Smooth muscle cell (in vitro differentiated cells): ENCODE data around the gene OR2A5. TPM values are rescaled to one million over a fixed set of nuclear protein-coding genes. Genes with fewer than 3 reads are reported as not detected.

Source experiments
- DNase-seq: peaks from one replicate; lab custom pipeline; 2025; ENCODE audit not compliant: unreplicated experiment; lab: John Stamatoyannopoulos, UW
- H2AFZ ChIP-seq: fragments of 200-600 bp; sonication (generic); 2 replicates; pipeline ENCODE4 v1.6.0; 2016; ENCODE audit warnings: antibody characterized with exemption, low read depth, mild to moderate bottlenecking
- H3F3A ChIP-seq: fragments of 200-600 bp; sonication (generic); 2 replicates; pipeline ENCODE4 v1.6.0; 2017; ENCODE audit warnings: antibody characterized with exemption, low read depth
- H3K27ac ChIP-seq: fragments of 200-600 bp; sonication (generic); 2 replicates; pipeline ENCODE4 v1.5.1; 2016; ENCODE audit warnings: low read depth, mild to moderate bottlenecking
- H3K27me3 ChIP-seq: fragments of 200-600 bp; sonication (generic); 2 replicates; pipeline ENCODE4 v1.6.1; 2016; ENCODE audit warnings: low read depth, mild to moderate bottlenecking
- H3K36me3 ChIP-seq: fragments of 200-600 bp; sonication (generic); 2 replicates; pipeline ENCODE4 v1.5.1; 2016; ENCODE audit warnings: low read depth
- H3K4me1 ChIP-seq: fragments of 200-600 bp; sonication (generic); 2 replicates; pipeline ENCODE4 v1.5.1; 2016; ENCODE audit warnings: low read depth
- H3K4me2 ChIP-seq: fragments of 200-600 bp; sonication (generic); 2 replicates; pipeline ENCODE4 v1.6.0; 2016; ENCODE audit warnings: mild to moderate bottlenecking
- H3K4me3 ChIP-seq: fragments of 200-600 bp; sonication (generic); 2 replicates; pipeline ENCODE4 v1.5.1; 2016; ENCODE audit warnings: mild to moderate bottlenecking
- H3K79me2 ChIP-seq: fragments of 200-600 bp; sonication (generic); 2 replicates; pipeline ENCODE4 v1.6.0; 2016; ENCODE audit warnings: low read depth, mild to moderate bottlenecking
- H3K9ac ChIP-seq: fragments of 200-600 bp; sonication (generic); 2 replicates; pipeline ENCODE4 v1.6.0; 2016; ENCODE audit warnings: low read depth
- H3K9me3 ChIP-seq: fragments of 200-600 bp; sonication (generic); replicated peaks from 2 replicates; pipeline ENCODE4 v1.5.1; 2016; ENCODE audit warnings: low read depth
- H4K20me1 ChIP-seq: fragments of 200-600 bp; sonication (generic); 2 replicates; pipeline ENCODE4 v1.6.0; 2016; ENCODE audit warnings: low read depth
- WGBS: methylation state at CpG from one replicate; pipeline ENCODE4 v1.1.7; 2016; ENCODE audit warnings: low lambda C conversion rate; 5-methylcytosine and 5-hydroxymethylcytosine counted together
- polyA plus RNA-seq: library from polyadenylated mRNA; unstranded; fragments of >200 nt; fragmentation: Nextera tagmentation; extraction: Ambion mirVana; gene quantifications from 2 replicates; pipeline ENCODE4 v1.2.1, GENCODE V29; 2016
- total RNA-seq: library from RNA; depleted of rRNA; stranded (reverse); fragments of >200 nt; gene quantifications from 2 replicates; pipeline ENCODE4 v1.2.3, GENCODE V29; 2014
- TF ChIP-seq, protein P1 (sequence below): fragments of 200-600 bp; sonication (generic); IDR thresholded peaks from 2 replicates; pipeline ENCODE4 v1.5.1; 2017; ENCODE audit warnings: borderline replicate concordance, mild to moderate bottlenecking, antibody characterized with exemption; ENCODE audit not compliant: insufficient read depth, poor library complexity, severe bottlenecking

Gene OR2A5
- total and polyA plus RNA-seq, 2 experiments from 2014 or later: not detected

DNA sequence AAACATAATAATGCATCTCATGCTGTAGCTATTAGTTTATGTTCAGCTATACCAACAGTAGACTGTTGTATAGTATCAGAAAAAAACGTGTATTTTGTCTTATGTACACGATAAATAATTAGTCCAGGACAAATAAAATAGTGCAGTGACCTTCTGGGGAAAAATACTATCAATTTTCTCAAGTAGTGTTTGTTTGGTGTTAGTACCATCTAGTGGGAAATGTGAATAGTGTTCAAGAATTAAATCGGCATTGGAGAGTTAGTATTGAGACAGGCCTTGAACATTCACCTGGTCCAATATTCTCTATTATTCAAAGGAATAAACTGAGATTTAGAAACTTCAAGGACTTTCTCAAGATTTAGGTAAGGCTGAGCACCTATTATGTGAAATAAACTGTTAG, 21.7 kb upstream of the OR2A5 start:
- H4K20me1 ChIP-seq: no peaks in the 10 kb centered on the region
- H3K9me3 ChIP-seq: no peaks in the 10 kb centered on the region
- no peak overlapping the region for H2AFZ ChIP-seq
- no peak overlapping the region for H3K27ac ChIP-seq
- TF ChIP-seq, protein P1, sequence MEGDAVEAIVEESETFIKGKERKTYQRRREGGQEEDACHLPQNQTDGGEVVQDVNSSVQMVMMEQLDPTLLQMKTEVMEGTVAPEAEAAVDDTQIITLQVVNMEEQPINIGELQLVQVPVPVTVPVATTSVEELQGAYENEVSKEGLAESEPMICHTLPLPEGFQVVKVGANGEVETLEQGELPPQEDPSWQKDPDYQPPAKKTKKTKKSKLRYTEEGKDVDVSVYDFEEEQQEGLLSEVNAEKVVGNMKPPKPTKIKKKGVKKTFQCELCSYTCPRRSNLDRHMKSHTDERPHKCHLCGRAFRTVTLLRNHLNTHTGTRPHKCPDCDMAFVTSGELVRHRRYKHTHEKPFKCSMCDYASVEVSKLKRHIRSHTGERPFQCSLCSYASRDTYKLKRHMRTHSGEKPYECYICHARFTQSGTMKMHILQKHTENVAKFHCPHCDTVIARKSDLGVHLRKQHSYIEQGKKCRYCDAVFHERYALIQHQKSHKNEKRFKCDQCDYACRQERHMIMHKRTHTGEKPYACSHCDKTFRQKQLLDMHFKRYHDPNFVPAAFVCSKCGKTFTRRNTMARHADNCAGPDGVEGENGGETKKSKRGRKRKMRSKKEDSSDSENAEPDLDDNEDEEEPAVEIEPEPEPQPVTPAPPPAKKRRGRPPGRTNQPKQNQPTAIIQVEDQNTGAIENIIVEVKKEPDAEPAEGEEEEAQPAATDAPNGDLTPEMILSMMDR: peak; percentile 61
- no peak overlapping the region for H3K4me2 ChIP-seq
- 31% methylated on average over 3 of the region's 3 CpGs for WGBS
- H3K4me3 ChIP-seq: no peak overlapping the region
- no peak for DNase-seq
- H3K9ac ChIP-seq: no peak overlapping the region
- no peaks in the 10 kb centered on the region for H3K27me3 ChIP-seq
- H3K36me3 ChIP-seq: no peaks in the 10 kb centered on the region
- H3K79me2 ChIP-seq: no peaks in the 10 kb centered on the region
- peaks cover 3% of the 10 kb centered on the region for H3F3A ChIP-seq
- no peaks in the 10 kb centered on the region for H3K4me1 ChIP-seq

DNA sequence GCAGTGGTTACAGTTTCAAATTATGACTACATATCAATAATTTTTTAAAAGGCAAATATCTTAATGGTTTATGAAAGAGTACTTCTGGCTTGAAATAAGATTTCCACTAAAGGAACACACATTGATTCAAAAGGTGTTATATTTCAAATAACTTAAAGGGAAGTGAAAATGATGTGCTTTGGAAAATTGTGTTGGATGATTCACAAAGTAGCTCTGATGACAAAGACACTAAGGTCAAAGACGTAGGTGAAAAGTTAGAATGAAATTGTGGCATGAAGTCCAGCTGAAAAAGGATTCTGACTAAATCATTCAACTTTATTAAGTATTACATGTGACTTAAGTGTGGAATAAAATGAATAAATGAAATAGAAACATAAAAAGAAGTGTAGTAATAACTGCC, 20.8 kb upstream of the OR2A5 start:
- TF ChIP-seq, protein P1: no peak
- Histone ChIP-seq H3K9ac (no peak overlapping the region), H3K79me2 (no peaks in the 10 kb centered on the region), H4K20me1 (no peaks in the 10 kb centered on the region), H3F3A (peaks cover 3% of the 10 kb centered on the region), H3K27ac (no peak overlapping the region), H3K9me3 (no peaks in the 10 kb centered on the region), H3K4me1 (no peaks in the 10 kb centered on the region), H3K4me2 (no peak overlapping the region), H3K27me3 (no peaks in the 10 kb centered on the region), H2AFZ (no peak overlapping the region), H3K4me3 (no peak overlapping the region), H3K36me3 (no peaks in the 10 kb centered on the region)
- no peak for DNase-seq
- 67% methylated on average over 1 of the region's 1 CpG for WGBS

DNA sequence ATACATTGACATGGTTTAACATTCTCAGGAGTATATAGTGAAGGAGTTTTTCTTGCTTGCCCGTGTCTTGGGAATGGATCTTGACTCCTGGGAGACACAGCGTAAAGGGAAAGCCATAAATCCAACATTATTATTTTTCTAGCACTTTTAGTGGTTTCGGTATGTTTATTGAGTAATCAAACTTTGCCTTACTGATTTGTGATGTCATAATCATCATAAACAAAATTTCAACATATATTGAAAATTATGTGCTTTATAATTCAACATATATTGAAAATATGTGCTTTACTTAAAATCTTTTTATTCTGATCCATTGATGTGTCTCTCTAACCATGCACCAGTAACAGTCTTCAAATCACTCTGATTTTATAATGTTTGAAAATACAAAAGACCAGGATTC, 20.2 kb upstream of the OR2A5 start:
- H3K4me1 ChIP-seq: no peaks in the 10 kb centered on the region
- DNase-seq: no peak

DNA sequence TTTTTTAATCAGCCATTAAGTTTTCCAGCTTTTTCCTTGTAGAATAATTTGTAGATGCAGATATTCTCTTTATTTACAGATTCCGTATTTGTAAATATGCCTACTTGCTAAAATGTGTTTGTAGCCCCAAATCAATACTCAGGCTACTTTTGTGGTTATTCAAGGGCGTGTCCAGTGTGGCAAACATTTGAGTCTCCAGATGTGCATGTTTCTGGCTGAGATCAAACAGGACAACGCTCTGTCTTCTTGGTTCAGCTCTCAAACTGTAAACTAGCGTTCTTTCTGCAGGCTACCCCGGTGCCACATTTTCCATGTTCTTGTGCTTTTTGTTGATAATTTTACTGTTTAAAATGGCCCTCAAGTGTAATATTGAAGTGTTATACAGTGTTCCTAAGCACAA, 16.2 kb upstream of the OR2A5 start:
- Histone ChIP-seq H3K36me3 (no peaks in the 10 kb centered on the region), H2AFZ (peak overlapping the region; percentile 25), H3K4me3 (no peak overlapping the region), H3K4me1 (no peaks in the 10 kb centered on the region), H3K9ac (no peak overlapping the region), H3K27ac (no peak overlapping the region), H3K27me3 (no peaks in the 10 kb centered on the region), H3K9me3 (no peaks in the 10 kb centered on the region), H3F3A (peaks cover 3% of the 10 kb centered on the region), H3K4me2 (peak overlapping the region; percentile 8), H3K79me2 (no peaks in the 10 kb centered on the region), H4K20me1 (no peaks in the 10 kb centered on the region)
- DNase-seq: no peak
- 74% methylated on average over 5 of the region's 5 CpGs for WGBS
- TF ChIP-seq, protein P1: no peak

More for the DNA sequence above, 20.2 kb upstream of the OR2A5 start:
- Histone ChIP-seq H3K36me3 (no peaks in the 10 kb centered on the region), H3K9ac (no peak overlapping the region), H2AFZ (no peak overlapping the region), H3K27me3 (no peaks in the 10 kb centered on the region), H3K9me3 (no peaks in the 10 kb centered on the region), H3K4me2 (no peak overlapping the region), H3F3A (peaks cover 3% of the 10 kb centered on the region), H4K20me1 (no peaks in the 10 kb centered on the region), H3K79me2 (no peaks in the 10 kb centered on the region), H3K27ac (no peak overlapping the region), H3K4me3 (no peak overlapping the region)
- TF ChIP-seq, protein P1: no peak
- WGBS: 96% methylated on average over 3 of the region's 3 CpGs
